GM18507 (cell line): Measurements from ENCODE around the gene RREB1.
A peak's percentile ranks its signal among the peaks of the same experiment; 100 is the strongest.

Experiments
- DNase-seq: peaks from one replicate; pipeline ENCODE4 v3.0.0; 2011; ENCODE audit warnings: low read depth; ENCODE audit not compliant: insufficient read length; ENCODE audit errors: extremely low spot score
- FAIRE-seq: peaks from 2 replicates; lab custom pipeline; 2011; peaks lifted over from hg19 to GRCh38; lab: Jason Lieb, UNC

The RREB1 gene

GRCh38 chr6:7178280-7178679 lies 70.5 kb downstream of the RREB1 start:
- no peak for DNase-seq

DNA sequence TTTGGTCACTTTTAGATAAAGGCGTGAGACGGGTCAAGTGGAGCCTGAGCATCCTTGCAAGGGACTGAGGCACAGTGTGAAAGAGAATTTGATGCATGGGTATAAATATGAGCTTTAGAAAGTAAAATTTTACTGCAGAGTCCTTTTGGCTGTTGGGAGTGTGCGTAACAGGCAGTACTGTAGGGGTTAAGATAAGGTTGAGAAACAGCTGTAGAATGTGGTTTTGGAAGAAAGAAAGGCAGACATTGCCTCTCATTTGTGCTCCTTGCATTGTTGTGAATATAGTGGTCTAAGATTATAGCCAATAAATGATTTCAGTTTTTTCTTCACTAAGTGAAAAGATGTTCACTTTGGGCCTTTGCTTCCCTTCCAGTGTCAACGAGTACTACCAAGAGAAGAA lies 73.0 kb downstream of the RREB1 start:
- FAIRE-seq (no peak), DNase-seq (no peak)

More at GRCh38 chr6:7178280-7178679, 70.5 kb downstream of the RREB1 start:
- no peak for FAIRE-seq

DNA sequence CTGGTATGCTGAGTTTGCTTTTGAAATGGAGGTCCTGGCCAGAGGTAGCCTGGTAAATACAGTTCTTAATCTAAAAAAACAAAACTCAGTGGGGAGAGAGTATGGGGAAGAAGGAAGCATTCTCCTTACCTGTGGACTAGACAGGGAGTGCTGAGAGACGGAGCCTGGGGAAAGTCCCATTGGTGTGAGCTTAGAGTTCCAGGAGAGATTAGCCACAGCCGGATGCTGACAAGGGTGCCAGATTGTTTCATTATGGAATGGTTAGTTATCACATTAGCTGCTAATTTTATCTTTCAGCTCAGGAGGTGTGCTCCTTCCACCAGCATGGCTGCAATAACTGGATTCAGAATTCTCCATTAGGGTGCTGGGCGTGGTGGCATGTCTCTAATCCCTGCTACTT lies 75.9 kb downstream of the RREB1 start:
- FAIRE-seq (no peak), DNase-seq (no peak)

DNA sequence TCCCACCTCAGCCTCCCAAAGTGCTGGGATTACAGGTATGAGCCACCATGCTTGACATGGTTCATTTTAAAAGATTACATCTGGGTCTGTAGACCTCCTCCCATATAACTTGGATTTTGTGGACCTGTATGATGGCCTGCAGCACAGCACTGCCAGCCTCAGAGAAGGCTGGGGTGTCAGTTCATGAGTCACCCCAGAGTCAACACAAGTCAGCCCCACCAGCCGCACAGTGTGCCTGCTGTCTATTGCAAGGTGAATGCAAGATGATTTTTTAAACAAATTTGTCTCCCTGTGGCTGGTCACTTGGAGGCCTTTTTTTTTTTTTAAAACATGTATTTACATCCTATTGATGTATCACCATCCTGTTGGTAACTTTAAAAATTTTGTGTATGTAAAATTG lies 76.7 kb downstream of the RREB1 start:
- no peak for FAIRE-seq
- no peak for DNase-seq

DNA sequence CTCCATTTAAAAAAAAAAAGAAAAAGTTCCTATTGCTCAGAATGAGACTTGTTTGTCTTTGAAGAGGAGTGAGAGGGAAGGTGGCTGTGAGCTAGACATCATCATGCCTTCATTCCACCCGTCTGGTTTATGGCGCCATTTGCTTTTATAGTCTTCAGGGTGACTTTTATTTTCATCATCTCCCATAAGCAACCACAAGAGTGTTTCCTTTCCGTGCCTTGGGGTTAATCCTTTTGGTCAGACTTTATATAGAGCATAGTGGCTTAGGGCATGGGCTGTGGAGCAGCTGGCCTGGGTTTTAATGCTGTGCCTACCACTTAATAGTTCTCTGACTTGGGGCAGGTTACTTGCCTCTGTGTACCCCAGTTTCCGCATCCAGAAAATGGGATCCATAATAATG lies 77.8 kb downstream of the RREB1 start:
- no peak for DNase-seq
- no peak for FAIRE-seq

GRCh38 chr6:7188492-7188891 lies 80.7 kb downstream of the RREB1 start:
- peak; percentile 92 for FAIRE-seq
- peak; percentile 29 for DNase-seq

DNA sequence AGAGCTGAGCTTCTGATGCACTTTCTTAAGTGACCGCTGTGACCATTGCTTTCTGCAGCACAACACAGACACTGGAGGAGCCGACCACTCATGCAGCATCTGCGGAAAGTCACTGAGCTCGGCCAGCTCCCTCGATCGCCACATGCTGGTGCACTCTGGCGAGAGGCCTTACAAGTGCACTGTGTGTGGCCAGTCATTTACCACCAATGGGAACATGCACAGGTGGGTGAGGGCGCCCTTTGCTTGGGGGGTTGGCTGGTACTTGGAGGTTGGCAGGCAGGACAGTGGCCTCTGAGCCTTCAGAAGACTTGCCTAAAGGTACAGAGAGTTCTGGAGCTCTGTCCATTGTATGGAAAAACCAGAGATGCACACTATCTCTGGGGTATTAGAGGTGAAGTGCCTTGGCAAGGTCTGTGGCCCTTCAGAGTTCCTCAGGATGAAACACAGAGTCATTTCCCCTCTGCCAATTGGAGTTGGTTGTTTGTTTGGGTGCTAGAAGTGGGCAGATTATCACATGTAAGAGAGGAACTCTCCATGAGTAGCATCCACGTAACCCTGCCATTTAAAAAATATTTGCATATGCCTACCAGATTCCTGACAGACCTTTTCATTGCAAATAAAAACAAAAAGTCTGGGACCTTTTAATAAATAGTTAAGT lies 81.5 kb downstream of the RREB1 start:
- DNase-seq: no peak

DNA sequence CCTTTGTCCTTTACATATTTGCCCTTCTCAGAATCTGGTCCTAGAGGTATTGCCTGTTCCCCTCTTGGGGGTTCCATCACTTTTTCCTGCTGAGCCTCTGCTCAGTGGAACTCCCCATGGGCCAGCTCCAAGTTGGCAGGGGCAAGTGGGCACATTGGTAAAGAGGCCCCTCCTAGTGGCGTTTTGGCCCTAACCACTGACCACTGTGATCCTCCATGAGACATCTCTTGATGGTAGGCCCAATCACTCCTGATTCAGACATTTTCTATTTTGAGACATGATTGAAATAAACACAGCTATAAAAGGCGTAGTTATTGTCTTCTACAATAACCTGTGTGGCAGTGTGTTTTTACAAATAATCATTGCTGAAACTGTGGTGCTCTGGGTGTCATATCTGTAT lies 83.0 kb downstream of the RREB1 start:
- FAIRE-seq (no peak), DNase-seq (no peak)

More for the DNA sequence above, 81.5 kb downstream of the RREB1 start:
- no peak for FAIRE-seq

DNA sequence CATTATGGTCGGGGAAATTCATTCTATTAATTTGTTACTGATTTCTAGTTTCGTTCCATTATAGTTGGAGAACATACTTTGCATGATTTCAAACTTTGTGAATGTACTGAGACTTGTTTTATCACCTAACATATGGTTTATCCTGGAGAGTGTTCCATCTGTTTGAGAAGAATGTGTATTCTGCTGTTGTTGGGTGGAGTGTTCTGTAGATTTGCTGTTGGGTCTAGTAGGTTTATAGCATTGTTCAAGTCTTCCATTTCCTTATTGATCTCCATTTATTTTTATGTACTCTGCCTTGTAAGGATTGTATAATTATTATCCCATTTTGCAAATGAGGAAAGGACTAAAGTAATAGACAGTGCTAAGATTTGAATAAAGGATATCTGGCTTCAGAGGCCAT lies 85.4 kb downstream of the RREB1 start:
- DNase-seq: no peak
- no peak for FAIRE-seq

DNA sequence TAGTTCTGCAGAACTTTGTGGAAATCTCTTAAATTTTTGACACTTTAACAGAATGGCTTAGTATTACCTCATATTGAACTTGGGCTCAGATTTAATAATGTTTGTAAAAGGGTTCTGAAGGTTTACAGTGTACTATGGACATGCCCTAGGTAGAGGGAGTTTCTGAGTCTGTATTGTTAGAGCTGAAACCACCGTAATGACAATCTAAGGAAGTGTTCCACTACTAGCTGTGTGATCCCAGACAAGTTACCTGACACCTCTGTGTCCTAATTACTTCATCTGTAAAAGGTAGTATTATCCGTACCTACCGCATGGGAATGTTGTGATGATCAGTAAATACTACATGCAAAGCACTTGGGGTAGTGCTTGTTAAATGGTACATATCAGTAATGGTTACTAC lies 86.9 kb downstream of the RREB1 start:
- DNase-seq (no peak), FAIRE-seq (no peak)

DNA sequence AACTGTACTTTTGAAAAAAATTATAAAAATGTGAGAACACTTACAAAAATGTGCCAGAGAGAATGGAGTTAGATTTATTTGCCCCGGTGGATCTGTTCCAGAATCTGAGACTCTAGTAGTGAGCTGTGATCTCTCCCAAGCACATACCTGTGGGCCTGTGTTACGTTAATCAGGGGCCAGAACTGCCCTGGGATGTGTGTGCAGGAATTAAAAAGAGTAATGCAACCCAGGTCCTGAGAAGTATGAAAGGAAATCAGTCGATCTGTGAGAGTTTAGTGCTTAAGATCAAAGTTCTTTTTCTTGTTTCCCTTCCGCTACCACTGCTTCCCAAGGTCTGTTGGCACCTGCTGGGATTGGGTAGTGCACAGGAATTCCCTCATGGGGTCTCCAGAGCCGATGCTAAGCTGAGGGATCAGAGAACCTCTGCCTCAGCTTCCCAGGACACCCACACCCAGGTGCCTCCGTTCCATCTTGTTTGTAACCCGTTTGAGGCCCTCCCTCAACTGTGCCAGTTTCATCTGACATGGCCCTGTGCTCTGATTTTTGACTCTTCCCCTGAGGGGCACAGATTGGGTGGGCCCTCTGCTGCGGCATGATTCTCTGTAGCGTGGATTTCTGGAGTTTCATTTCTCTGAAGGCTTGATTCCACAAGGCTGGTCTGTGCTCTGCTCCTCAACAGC lies 87.7 kb downstream of the RREB1 start:
- FAIRE-seq: no peak
- DNase-seq: no peak

- FAIRE-seq: no peak
- DNase-seq: no peak
These were observed 88.2 kb downstream of the RREB1 start for GRCh38 chr6:7196019-7196402.

DNA sequence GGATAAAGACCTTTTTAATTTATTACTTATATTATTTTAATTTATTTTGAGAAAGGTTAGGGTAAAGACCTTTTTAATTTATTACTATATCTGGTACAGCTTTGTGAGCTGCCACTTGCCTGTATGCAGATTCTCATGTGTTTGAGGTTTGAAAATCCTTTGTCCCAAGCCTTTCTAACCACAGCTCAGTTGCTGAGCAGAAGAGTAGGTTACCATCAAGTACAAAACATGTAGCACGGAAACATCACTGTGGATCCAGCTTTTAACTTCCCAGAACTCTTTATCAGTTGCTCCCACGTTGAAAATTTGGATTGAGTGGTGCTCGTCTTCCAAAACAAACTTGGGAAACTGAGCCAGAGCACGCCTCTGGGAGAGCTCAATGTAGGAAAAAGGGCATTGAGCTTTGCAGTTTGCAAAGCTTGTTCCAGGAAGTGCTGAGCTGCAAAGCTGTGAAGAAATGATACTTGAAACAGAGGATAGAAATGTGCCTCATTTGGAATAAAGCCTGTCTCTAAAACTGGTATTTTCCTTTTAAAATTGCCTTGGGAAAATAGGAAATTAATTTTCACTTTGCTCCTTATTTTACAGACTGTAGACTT lies 89.0 kb downstream of the RREB1 start:
- DNase-seq (no peak), FAIRE-seq (no peak)

DNA sequence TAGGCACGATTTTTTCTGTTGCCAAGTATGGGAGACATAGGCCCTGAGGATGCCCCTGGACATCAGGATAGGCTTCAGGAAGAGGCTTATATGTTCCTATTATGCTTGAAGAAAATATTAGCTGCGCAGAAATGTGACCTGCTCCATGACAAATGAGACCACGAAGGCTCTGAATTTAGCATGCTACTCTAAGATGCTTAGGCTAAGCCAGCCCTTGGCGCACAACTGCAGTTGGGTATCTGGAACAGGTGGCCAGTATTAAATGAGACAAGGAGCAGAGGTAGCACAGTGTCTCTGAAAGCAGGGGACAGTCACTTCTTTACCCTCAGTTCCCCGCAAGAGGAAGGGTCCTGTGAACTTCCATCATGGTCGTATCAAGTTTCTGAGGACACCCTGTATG lies 90.0 kb downstream of the RREB1 start:
- FAIRE-seq (no peak), DNase-seq (no peak)

DNA sequence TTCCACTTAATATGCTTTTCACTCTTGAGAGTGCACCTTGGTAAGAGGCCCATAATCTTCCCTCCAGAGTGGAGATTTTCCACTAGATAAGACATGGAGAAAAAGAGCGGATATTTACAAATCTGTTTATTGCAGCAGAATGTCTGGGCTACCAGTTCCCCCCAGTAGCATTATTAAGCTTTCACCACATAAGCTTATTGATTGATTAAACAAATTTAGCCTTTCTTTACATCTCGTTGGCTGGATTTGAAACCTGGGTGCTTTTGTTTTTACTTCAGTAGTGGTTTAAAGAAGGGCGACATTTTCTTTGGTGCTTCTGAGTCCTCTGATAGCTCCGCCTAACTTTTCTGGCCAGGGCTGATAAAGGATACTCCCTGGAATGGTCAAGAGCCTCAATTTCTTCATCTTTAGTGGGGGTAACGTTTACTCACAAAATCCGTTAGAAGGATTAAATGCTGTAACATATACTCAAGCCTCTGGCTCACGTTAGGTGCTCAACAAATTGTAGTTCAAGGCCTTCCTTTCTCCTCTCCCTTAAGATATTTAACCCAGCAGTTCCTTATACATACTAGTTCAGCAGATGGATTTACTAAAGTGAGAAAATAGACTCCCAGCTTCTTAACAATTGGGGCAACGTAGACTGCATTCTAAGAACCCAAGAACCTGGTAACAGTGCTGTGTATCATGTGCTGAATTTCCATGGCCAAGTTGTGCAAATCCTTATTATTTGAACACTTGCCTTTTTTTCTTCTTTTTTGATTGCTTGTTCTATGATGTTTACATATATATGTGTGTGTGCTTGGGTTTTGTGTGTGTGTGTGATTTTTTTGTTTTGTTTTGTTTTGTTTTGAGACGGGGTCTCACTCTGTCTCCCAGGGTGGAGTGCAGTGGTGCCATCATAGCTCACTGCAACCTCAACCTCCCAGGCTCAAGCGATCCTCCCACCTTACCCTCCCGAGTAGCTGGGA lies 91.4 kb downstream of the RREB1 start:
- no peak for FAIRE-seq
- no peak for DNase-seq

DNA sequence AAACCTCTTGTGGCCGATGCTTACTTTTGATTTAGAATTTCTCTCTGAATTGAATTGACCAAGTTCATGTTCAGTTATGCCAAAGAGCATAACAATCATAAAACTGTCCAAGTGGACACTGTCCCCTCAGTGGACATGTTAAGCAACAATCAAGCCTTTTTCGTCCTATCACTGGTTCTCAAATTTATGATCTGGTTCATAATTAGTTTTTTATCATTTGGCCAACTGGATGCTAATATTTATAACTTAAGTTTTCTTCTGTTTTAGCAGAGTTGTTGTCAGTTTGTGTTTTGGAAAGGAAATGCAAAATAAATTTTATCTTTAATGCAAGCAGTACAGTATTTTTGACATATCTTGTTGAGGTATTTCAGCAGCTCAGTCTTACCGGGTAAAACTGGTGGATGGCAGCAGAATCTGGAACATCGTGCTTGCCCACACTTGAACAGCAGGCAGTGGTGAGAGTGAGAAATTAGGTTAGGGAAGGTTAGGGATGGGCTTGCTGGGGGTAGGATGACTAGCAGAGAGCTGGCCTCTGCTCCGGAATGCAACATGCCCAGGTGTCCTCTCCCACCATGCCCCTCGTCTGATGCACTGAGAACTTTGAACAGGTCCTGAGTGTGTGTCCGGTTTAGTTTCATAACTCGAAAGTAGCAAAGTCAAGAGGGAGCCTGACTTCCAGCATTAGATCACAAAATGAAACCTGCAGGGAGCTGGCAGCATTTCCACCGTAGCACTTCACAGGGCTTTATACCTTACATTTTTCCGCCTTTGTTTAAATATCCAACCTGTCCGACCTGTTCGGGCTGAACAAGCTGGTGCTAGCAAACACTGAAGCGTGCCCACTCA lies 93.1 kb downstream of the RREB1 start:
- DNase-seq: no peak
- FAIRE-seq: no peak

DNA sequence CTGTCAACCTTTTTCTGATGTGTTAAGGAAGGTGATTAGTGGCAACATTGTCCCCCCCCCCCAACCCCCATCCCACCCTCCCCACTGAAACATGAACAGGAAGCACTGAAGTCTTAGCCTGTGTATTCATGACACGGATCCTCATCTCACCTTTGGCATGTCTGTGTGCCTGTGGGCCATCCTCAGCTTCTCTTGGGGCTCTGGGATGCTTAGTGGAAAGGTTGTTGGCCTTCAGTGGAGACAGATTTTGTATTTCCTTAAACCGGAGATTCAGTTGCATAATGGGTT lies 93.6 kb downstream of the RREB1 start:
- DNase-seq (no peak), FAIRE-seq (no peak)

GRCh38 chr6:7201732-7202541 lies 94.2 kb downstream of the RREB1 start:
- DNase-seq: peak; percentile 51
- peak; percentile 87 for FAIRE-seq

DNA sequence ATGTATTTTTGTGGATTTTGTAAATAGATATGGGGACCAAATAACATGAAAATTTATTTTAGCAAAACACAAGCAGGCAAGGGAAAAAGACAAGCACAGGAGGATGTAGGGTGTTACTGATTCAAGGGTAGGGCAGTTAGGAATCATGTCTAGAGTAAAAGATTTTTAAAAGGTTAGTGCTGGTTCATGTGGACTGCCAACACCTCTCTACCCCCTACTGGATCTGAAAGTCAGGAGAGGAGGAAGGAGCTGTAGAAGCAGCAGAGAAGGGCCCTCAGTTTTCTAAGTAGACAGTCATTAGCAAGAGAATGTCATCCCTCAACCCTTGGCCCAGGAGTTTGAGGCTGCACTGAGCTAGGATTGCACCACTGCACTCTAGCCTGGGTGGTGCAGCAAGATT lies 95.2 kb downstream of the RREB1 start:
- no peak for FAIRE-seq

More for the DNA sequence above, 95.2 kb downstream of the RREB1 start:
- DNase-seq: no peak
